HK-2 (cell line): ENCODE results near the gene TAF4B.
"Not testable (repeated sequence)": the region's sequence is repeated elsewhere in the genome, so short reads cannot be mapped to it uniquely, and the experiment has no call there.

Source experiments
- DNase-seq: peaks from one replicate; pipeline ENCODE4 v3.0.0-alpha.2; 2018; ENCODE audit not compliant: unreplicated experiment

The TAF4B gene

DNA sequence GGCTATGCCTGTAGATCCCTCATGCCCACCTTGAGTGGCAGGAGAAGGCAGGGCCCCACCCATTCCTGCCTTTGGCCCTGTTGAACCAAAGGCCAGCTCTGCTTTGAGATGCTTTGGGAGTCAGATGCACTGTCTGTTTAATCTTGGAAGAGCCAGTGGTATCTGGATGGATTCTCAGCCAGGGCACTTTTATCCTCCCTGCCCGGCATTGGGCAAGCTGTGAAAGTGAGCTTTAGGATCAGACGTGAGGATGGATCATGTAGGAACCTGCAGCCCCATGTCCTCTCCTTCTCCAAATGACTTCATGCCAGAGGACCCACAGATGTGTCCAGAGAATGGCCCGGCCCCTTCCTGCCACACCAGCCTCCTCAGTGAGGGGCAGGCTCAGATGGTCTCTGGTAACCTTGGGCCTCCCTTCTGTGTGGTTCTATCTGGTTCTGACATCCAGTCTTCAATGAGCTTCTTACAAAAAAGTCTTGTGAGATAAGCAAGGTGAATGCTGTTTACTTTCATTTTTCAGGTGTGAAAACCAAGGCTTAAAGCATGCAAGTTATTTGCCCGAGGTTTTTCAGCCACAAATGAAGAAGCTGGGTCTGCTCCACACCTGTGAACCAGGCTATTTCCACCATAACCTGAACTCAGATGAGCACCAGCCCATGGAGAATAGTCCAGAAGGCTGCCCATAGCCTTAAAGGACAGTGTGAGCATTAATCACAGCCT is 198.3 kb downstream of the TAF4B start:
- no peak for DNase-seq

- DNase-seq = peak; percentile 17
Observed at GRCh38 chr18:26425148-26425531, 198.9 kb downstream of the TAF4B start.

DNA sequence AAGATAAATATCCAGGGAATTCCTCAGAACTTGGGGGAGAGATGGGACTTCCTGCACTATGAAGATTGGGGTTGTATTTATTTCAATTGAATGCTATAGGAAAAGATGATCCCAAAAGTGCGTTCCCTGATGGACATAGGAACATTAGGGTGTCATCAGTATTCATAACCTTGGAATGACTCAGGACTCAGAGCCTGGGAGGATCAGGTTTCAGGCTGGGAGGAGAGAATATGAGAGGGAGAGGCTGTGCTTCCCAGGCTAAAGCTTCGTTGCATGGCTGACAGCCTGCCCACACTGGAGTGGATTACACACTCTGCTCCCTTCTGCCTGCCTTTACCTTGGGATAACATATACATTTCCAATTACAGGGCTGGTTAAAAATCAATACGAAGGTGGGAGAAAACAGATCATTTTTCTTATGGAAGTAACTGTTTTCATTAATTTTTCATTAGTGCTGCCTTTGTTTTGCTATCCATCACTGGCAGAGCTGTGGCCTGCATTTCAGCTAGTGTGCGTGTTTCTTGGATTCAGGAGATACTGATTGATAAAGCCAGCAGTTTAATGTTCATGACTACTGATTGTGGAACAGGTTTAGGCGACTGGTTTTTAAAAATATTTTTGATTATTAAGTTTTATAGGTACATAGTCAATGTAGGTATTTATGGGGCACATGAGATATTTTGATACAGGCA is 203.4 kb downstream of the TAF4B start:
- peak; percentile 50 for DNase-seq

DNA sequence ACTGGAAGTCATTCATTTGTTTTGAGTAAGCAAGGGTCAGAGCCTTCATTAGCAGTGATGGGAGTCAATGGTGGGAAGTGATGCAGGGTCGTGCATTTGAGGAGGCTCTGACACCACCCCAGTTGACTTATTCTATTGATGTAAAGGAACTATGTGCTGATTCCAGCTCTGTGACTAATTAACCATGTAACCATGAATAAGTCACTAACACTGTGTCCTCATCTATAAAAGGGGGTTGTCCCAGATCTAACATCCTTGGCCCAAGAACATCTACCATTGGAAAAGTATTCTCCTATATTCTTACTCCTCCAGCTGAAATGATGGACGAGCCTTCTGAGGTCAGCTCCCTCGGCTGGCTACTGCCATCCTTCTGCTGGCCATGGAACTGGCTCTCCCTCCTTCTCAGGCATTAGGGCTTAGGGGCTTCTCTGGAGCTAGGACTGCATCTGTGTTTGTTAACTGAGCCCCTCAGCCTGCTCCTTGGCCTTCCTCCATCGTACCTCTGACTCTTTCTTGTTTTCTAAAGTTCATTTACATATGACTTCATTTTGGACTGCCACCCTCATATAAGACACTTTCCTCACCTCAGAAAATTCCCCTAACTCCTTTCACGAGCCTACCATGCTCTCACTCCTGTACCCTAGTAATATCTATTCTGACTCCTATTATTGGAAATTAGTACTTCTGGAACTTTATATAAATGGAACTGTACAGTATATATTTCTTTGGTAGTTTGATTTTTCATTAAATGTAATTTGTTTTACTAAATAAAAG is 206.6 kb downstream of the TAF4B start:
- no peak for DNase-seq

GRCh38 chr18:26434887-26435286 is 208.6 kb downstream of the TAF4B start:
- DNase-seq = no peak

GRCh38 chr18:26435415-26436095 is 209.3 kb downstream of the TAF4B start:
- no peak for DNase-seq

GRCh38 chr18:26436176-26437051 is 210.2 kb downstream of the TAF4B start:
- DNase-seq = no peak

- DNase-seq = not testable (repeated sequence)
Observed at GRCh38 chr18:26437634-26438033, 211.4 kb downstream of the TAF4B start.

- no peak for DNase-seq
Observed at GRCh38 chr18:26438980-26439379, 212.7 kb downstream of the TAF4B start.

DNA sequence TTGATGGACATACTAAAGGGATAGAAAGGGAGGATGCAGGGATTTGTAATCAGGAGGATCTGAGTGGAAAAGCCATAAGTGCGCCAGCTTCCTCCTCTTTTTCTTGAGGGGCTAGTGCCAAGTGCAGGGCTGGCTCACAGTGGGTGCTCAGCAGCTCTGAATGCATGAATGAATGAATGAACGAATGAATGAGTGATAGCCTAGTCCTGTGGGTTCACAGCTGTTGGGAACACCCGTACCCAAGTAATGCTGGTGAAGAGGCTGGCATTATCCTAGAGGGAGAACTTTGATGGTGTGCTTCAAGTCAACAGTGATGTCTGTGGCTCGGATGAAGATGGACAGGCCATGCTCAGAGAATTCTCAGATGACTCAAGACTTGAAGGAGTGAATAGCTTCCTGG is 213.3 kb downstream of the TAF4B start:
- DNase-seq = no peak

DNA sequence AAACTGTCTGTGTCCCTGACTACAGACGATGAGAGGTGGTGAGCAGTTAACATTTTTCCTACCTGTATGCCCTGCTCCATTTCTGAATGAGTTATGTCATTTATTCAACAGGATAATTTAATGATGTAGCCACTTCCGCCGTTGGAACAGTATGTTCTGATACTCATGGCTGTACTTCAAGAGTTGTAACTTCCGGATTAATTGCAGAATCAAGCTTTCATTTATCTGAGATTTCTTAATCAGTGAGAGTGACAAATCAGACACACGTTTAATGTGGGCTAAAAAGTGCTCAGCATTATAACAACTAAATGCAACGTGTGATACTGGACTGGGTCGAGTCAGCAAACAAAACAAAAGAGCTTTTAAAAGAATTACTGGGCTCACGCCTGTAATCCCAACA is 214.4 kb downstream of the TAF4B start:
- no peak for DNase-seq
